Right lung (tissue), 5 donors: ENCODE data around the gene TBC1D4. TPM values are rescaled to one million over a fixed set of nuclear protein-coding genes. Genes with fewer than 3 reads are reported as not detected.
A peak's percentile ranks its signal among the peaks of the same experiment; 100 is the strongest.
"Not testable (repeated sequence)": the region's sequence is repeated elsewhere in the genome, so short reads cannot be mapped to it uniquely, and the experiment has no call there.

Experiments used
- DNase-seq, 2 donors: peaks; one replicate each; pipeline ENCODE4 v3.0.0-alpha.2; 2013
- polyA plus RNA-seq, 5 donors: library from polyadenylated mRNA; unstranded; fragments of 120-200 nt; gene quantifications; one replicate each; pipeline versions ENCODE4 v1.2.1 to v1.2.3, GENCODE V29; 2013; ENCODE audit warnings: inconsistent platforms in 1 of 5, low replicate concordance in 1 of 5; ENCODE audit not compliant: insufficient read length in 5 of 5, insufficient read depth in 1 of 5

TBC1D4 gene
- polyA plus RNA-seq, 5 donors = 20.8 to 33.3 (median 29.8) TPM

DNA sequence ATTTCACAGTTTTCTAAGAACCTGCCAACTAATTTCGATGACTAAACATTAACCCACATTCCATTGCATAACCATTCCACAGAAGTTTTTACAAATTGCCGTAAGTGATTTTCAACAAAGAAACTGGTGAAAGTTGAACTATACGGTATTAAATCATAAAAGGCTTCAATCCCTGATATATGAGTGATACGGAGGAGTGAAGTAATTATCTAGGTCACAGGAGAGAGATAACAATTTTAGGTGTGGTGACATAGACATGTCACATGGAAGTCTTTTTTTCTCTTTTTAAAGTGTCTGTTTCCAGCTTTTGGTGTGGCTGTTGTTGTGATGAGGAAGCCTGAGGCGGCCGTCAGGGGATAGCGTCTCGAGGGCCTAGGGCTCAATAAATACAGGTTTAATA lies 29.4 kb downstream of the TBC1D4 start:
- DNase-seq = no peak

- no peak for DNase-seq
Observed at GRCh38 chr13:75447493-75447892, 34.5 kb downstream of the TBC1D4 start.

DNA sequence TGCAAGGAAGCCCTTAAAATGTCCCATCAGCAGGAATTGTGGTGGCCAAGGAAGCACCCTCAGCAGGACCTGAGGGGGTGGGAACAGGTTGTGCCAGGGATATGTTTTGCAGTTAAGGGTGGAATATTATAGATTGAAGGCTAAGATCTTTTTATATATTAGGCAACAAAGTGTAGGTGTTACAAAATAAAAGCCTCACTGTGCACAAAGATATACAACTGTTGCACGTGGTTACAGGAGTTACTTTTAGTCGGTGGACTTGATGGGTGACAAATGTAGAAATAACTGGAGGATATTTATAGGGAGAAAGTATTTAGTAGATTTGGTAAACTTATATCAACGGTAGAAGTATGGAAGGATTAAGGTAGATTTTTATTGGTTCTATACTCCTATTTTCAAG lies 35.1 kb downstream of the TBC1D4 start:
- no peak for DNase-seq

GRCh38 chr13:75445717-75446499 lies 36.1 kb downstream of the TBC1D4 start:
- DNase-seq = peak in 1 of 2 donors; percentile 48

DNA sequence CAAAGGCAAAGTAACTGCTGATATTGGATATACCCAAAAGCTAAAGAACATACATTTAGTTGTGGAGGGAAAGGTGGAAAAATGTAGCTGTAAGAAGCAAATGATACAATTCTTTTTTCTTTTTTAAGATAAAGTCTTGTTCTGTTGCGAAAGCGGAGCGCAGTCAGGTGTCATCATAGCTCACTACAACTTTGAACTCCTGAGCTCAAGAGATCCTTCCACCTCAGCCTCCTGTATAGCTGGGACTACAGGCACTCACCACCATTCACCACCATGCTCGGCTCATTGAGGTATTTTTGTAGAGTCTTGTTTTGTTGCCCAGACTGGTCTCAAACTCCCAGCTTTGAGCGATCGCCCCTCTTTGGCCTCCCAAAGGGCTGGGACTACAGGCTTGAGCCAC lies 38.0 kb downstream of the TBC1D4 start:
- DNase-seq = no peak

DNA sequence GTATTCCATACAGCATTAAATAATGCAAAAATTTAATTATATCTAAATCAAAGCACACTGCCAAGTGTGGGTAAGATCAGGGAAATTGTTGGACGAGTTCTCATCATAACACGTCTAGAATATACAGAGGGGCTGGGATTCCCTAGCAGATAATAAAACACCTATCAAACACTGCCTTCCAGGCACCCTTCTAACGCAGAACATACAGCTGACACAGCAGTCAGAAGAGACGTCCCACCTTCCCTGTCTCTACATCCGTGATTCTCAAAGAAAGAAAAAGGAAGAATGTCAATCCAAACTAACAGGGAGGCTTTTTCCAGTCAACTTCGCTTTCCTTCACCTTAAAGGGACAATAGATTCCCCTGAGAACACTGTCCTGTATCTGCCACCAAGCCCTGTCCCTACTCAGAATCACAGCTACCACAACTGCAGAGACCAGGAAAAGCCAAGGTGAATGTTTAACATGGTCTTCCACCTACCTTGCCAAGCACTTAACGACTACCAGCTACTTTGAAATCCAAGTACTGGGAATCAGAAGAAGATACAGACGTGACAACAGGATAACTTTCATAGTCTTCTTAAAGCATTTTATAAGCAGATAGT lies 38.5 kb downstream of the TBC1D4 start:
- DNase-seq = no peak

DNA sequence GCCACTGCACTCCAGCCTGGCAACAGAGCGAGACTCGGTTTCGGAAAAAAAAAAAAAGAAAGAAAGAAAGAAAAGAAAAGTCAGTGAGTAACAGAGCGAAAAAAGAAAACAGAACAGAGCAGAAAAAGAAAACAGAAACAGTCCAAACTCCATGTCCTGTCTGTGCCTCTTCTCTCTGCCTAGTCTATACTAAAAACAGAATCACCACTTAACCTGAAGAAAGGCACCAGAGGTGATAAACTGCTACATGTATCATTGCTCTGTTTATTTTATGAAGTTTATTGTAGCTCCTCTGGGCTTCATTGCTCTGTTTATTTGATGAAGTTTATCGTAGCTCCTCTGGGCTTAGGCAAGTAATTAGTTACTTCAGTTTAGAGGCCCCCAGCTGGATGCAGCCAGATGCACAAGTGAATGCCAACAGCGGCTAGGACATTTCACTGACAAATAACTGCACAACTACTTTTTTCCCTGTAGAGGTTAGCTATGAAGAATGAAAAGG lies 39.2 kb downstream of the TBC1D4 start:
- no peak for DNase-seq

- no peak for DNase-seq
Observed at GRCh38 chr13:75440100-75440499, 41.9 kb downstream of the TBC1D4 start.

DNA sequence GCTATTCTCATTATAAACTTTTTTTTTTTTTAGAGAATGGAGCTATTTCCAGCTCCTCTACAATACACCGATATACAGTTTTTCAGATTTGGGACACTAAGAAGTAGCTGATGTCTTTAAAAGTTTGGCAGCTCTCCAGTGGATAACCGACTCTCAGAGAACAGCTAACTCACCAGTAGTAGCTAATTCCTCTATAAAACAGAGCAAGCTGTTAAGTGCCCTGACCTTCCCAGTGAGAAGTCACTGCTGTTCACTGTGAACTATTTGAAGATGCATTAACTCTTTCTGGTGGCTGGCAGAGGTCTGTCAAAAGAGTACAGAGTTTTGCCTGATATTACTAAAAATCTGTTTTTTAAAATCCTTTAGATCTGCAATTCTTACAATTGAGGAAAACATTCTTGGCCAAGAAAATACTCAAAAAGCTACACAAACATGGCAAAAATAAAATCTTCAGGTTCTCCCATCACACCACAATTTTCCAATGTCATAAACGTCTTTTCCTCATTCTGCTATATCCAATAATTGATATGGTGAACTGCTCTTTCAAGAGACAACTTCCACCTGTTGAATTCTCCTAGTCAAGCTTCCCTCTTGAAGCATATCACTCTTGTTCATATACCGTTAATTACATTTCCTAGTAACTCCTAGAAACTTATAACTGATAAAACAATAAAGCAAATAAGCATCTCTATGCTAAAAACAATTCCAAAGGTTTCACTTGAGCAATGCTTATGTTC lies 44.2 kb downstream of the TBC1D4 start:
- no peak for DNase-seq

- DNase-seq = not testable (repeated sequence)
Observed at GRCh38 chr13:75434126-75434525, 47.8 kb downstream of the TBC1D4 start.

DNA sequence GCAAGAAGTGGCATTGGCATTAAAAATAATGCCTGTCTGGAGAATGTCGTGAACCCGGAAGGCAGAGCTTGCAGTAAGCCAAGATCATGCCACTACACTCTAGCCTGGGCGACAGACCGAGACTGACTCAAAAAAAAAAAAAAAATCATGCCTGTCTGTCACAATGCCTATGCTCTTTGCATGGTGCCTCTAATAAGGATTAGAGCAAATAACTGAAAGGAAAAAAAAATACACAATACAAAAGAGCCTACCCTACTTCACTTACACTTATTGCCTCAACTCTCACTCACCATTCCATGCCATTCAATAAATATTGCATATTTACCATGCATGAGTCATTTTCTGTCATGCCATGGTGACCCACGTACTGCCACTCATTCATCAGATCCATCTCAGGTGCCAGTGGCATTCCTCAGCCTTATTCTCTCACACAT lies 49.1 kb downstream of the TBC1D4 start:
- no peak for DNase-seq

DNA sequence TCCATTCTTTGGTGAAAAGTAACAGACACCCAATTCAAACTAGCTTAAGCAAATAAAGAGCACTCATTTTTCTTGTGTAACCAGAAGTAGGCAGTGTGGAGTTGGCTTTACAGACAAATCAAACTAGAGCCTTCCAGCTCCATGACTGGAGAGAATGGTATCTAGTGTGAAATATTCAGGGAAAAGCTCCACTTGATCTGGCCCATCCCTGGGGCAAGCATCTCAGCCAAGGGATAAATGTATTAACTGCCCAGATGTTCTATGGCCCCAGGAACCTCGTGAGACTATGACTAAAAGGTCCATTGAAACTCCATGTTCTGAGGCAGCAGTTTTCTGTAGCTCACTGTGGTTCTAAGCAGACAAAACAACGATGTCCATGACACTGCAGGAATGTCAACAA lies 49.9 kb downstream of the TBC1D4 start:
- DNase-seq = no peak

DNA sequence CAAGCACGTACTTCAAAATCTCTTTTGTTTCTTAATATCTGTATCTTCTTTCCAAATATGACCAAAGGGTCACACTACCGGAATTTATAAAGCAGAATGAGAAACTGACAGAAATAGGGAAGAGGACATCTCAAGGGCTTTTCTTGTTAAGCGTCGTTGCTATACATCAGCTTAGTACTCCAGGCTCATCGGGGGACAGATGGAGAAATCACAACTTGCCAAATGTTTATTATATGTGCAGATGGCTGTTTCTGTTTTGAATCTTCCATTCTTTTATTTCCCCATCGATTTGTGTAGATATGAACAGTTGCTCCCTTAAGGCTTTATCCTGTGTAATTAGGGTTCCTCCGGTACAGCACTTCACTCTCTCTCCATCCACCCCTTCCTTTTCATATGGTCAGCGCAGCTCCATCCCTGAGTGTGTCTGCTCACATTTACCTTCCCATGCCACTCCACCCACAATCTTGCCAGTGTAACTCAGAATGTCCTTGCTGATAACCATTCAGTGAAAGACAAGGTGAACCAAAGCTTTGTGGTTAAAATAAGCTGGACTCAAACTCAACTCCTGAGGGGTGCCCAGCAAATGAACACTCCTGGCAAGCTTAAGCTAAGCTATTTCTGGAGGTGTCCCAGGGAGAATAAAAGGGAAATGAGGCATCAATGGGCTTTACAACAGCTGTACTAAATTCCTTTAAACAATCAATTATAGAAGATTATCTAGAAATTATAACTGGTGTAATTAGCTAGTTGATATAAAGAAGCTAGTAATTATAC lies 51.3 kb downstream of the TBC1D4 start:
- no peak for DNase-seq

DNA sequence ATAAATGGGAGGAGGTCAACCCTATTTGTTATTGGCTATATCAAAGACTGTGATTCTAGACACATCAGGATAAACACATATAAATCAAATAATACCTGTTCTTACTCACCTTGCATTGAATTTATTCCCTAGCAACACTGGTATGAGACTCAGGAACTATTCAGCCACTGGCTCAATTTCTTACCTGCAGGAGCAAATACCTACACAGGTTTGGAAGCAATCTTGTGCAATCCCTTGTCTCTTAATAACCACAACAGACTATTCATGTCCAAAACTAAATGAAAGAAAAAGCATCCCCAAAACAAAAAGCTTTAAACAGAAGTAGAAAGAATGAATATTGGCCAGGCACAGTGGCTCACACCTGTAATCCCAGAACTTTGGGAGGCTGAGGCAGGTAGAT lies 55.5 kb downstream of the TBC1D4 start:
- no peak for DNase-seq

GRCh38 chr13:75425216-75426009 lies 56.6 kb downstream of the TBC1D4 start:
- no peak for DNase-seq

- no peak for DNase-seq
Observed at GRCh38 chr13:75423946-75424345, 58.0 kb downstream of the TBC1D4 start.

DNA sequence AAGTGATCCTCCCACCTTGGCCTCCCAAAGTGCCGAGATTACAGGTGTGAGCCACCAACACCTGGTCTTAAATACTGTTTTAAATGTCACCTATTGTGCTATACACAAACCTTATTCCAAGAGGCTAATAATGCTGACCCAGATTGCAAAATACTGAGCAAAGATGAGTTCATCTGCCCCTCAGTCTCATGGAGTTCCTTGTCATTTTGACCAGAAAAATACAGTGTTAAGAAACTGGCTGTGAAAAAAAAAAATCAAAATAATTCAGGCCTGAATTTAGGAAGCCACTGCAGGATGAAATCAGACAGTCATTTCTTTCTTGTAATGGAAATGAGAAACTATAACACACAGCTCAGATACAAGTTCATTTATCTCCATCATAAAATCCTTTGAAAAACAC lies 59.9 kb downstream of the TBC1D4 start:
- no peak for DNase-seq

DNA sequence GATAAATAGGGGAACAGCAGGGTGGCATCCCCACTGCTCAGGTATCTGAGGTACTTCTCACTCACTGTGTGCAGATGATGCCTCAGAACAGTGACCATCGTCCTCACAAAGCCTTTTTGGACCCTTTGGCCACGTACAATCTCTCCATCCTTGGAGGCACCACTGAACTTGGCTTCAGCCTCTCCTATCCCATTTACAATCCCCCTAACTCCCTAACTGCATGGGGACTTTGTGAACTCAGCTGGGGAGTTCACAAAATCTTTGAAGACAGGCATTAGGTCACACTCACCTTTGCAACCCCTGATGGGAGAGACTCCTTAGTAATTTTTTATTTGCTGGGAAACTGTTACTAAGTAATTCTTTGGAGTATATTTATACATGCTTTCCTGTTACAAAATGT lies 60.8 kb downstream of the TBC1D4 start:
- no peak for DNase-seq

GRCh38 chr13:75419656-75420055 lies 62.3 kb downstream of the TBC1D4 start:
- no peak for DNase-seq

GRCh38 chr13:75418997-75419396 lies 63.0 kb downstream of the TBC1D4 start:
- DNase-seq = no peak
